ENCODE data around the gene FGF22.
A peak's percentile ranks its signal among the peaks of the same experiment; 100 is the strongest.
"Not testable (repeated sequence)": the region's sequence is repeated elsewhere in the genome, so short reads cannot be mapped to it uniquely, and the experiment has no call there.

Gene FGF22

GRCh38 chr19:662962-663681 lies 23.4 kb downstream of the FGF22 start, which contains the start of gene RNF126:
TSS of gene RNF126 (minus strand) at chr19:663214. CDS start at chr19:663121, 93 bp downstream.
- H3K4me3 ChIP-seq (ENCODE audit: low read depth, low read length), result peak within 1 kb of the TSS; percentile 75
- TF ChIP-seq CTCF (IDR thresholded peaks at IDR 0.05; ENCODE audit: low read depth, low read length, missing control alignments), result no peak
- DNase-seq (ENCODE audit: low read depth), result peak; percentile 60

- peak overlapping the region; percentile 60 for H3K4me3 ChIP-seq (ENCODE audit: low read depth, low read length)
- DNase-seq (ENCODE audit: low read depth), result no peak
- no peak for TF ChIP-seq CTCF (IDR thresholded peaks at IDR 0.05; ENCODE audit: low read depth, low read length, missing control alignments)
These were observed 24.0 kb downstream of the FGF22 start for GRCh38 chr19:663682-664117.

GRCh38 chr19:664913-665443 lies 25.3 kb downstream of the FGF22 start:
- DNase-seq (ENCODE audit: low read depth), result peak; percentile 34
- H3K4me3 ChIP-seq (ENCODE audit: low read depth, low read length), result no peak overlapping the region; the same call in 1 of the 2 replicates
- TF ChIP-seq CTCF (IDR thresholded peaks at IDR 0.05; ENCODE audit: low read depth, low read length, missing control alignments), result peak; percentile 93

- H3K4me3 ChIP-seq (ENCODE audit: low read depth, low read length); DNase-seq (ENCODE audit: low read depth): not testable (repeated sequence)
These were observed 27.4 kb downstream of the FGF22 start for GRCh38 chr19:666985-667573.

GRCh38 chr19:668675-669434 lies 29.2 kb downstream of the FGF22 start:
- H3K4me3 ChIP-seq (ENCODE audit: low read depth, low read length); DNase-seq (ENCODE audit: low read depth): not testable (repeated sequence)

- TF ChIP-seq CTCF (IDR thresholded peaks at IDR 0.05; ENCODE audit: low read depth, low read length, missing control alignments), result peak; percentile 51
- H3K4me3 ChIP-seq (ENCODE audit: low read depth, low read length), result no peak overlapping the region
- no peak for DNase-seq (ENCODE audit: low read depth)
These were observed 31.0 kb downstream of the FGF22 start for GRCh38 chr19:670609-671075.

GRCh38 chr19:674282-675151 lies 34.8 kb downstream of the FGF22 start:
- DNase-seq (ENCODE audit: low read depth), result no peak
- no peak for TF ChIP-seq CTCF (IDR thresholded peaks at IDR 0.05; ENCODE audit: low read depth, low read length, missing control alignments)
- no peak overlapping the region for H3K4me3 ChIP-seq (ENCODE audit: low read depth, low read length)
